HG03571 (cell line): ENCODE data around the gene YLPM1.

Experiments
- ATAC-seq: cut with Tn5 transposase; IDR thresholded peaks from one replicate; pipeline ENCODE4 v1.9.1; 2021; ENCODE audit not compliant: unreplicated experiment

YLPM1 gene

GRCh38 chr14:74792249-74793039, 29.3 kb downstream of the YLPM1 start:
- ATAC-seq = no peak

- ATAC-seq = no peak
These were observed 30.5 kb downstream of the YLPM1 start for GRCh38 chr14:74793506-74794155.

- no peak for ATAC-seq
These were observed 31.8 kb downstream of the YLPM1 start for GRCh38 chr14:74794947-74795346.

- no peak for ATAC-seq
These were observed 36.6 kb downstream of the YLPM1 start for GRCh38 chr14:74799765-74800164.

- no peak for ATAC-seq
These were observed 37.7 kb downstream of the YLPM1 start for GRCh38 chr14:74800780-74801179.

GRCh38 chr14:74801396-74801795, 38.3 kb downstream of the YLPM1 start:
- ATAC-seq = no peak

GRCh38 chr14:74804219-74804825, 41.2 kb downstream of the YLPM1 start:
- no peak for ATAC-seq

- no peak for ATAC-seq
These were observed 44.9 kb downstream of the YLPM1 start for GRCh38 chr14:74807853-74808545.

GRCh38 chr14:74816124-74816523, 53.0 kb downstream of the YLPM1 start:
- ATAC-seq = no peak

GRCh38 chr14:74820288-74820687, 57.2 kb downstream of the YLPM1 start:
- no peak for ATAC-seq

- no peak for ATAC-seq
These were observed 58.3 kb downstream of the YLPM1 start for GRCh38 chr14:74821267-74821915.

GRCh38 chr14:74824997-74825396, 61.9 kb downstream of the YLPM1 start:
- no peak for ATAC-seq

- no peak for ATAC-seq
These were observed 63.5 kb downstream of the YLPM1 start for GRCh38 chr14:74826574-74826973.

GRCh38 chr14:74829251-74829650, 66.1 kb downstream of the YLPM1 start:
- no peak for ATAC-seq

- no peak for ATAC-seq
These were observed 69.7 kb downstream of the YLPM1 start for GRCh38 chr14:74832849-74833248.

GRCh38 chr14:74834692-74835392, 71.7 kb downstream of the YLPM1 start:
- no peak for ATAC-seq

GRCh38 chr14:74835645-74836250, 72.6 kb downstream of the YLPM1 start:
- ATAC-seq = no peak

- ATAC-seq = no peak
These were observed 73.3 kb downstream of the YLPM1 start for GRCh38 chr14:74836251-74836960.

- no peak for ATAC-seq
These were observed 75.0 kb downstream of the YLPM1 start for GRCh38 chr14:74838166-74838565.
